GM23248 (cell line): Measurements from ENCODE around the gene PODN. TPM values are rescaled to one million over a fixed set of nuclear protein-coding genes. Genes with fewer than 3 reads are reported as not detected.

Experiments
- DNase-seq: peaks from one replicate; pipeline ENCODE4 v3.0.0-alpha.2; 2015
- H2AFZ ChIP-seq: fragments of 200-600 bp; sonication (generic); 2 replicates; pipeline ENCODE4 v1.6.1; 2016; ENCODE audit warnings: antibody characterized with exemption
- H3F3A ChIP-seq: fragments of 200-600 bp; sonication (generic); 2 replicates; pipeline ENCODE4 v1.6.1; 2016; ENCODE audit warnings: mild to moderate bottlenecking, antibody characterized with exemption, mixed run types; ENCODE audit not compliant: insufficient read depth
- H3K27ac ChIP-seq: fragments of 200-600 bp; sonication (generic); 2 replicates; pipeline ENCODE4 v1.5.1; 2016; ENCODE audit warnings: mild to moderate bottlenecking
- H3K27me3 ChIP-seq: fragments of 200-600 bp; sonication (generic); replicated peaks from 2 replicates; pipeline ENCODE4 v1.6.1; 2016; ENCODE audit warnings: mild to moderate bottlenecking; ENCODE audit not compliant: insufficient read depth
- H3K36me3 ChIP-seq: fragments of 200-600 bp; sonication (generic); 2 replicates; pipeline ENCODE4 v1.6.1; 2016; ENCODE audit warnings: low read depth, mild to moderate bottlenecking
- H3K4me1 ChIP-seq: fragments of 200-600 bp; sonication (generic); 2 replicates; pipeline ENCODE4 v1.6.1; 2016; ENCODE audit warnings: mild to moderate bottlenecking; ENCODE audit not compliant: insufficient read depth
- H3K4me2 ChIP-seq: fragments of 200-600 bp; sonication (generic); one replicate; pipeline ENCODE4 v1.6.1; 2016; ENCODE audit warnings: mild to moderate bottlenecking; ENCODE audit not compliant: unreplicated experiment
- H3K4me3 ChIP-seq: fragments of 200-600 bp; sonication (generic); 2 replicates; pipeline ENCODE4 v1.5.1; 2016; ENCODE audit warnings: mild to moderate bottlenecking
- H3K79me2 ChIP-seq: fragments of 200-600 bp; sonication (generic); 2 replicates; pipeline ENCODE4 v1.6.1; 2016; ENCODE audit warnings: mild to moderate bottlenecking; ENCODE audit not compliant: insufficient read depth
- H3K9ac ChIP-seq: fragments of 200-600 bp; sonication (generic); 2 replicates; pipeline ENCODE4 v1.6.1; 2016; ENCODE audit warnings: mild to moderate bottlenecking
- H3K9me2 ChIP-seq: fragments of 200-600 bp; sonication (generic); 2 replicates; pipeline ENCODE4 v1.6.1; 2016; ENCODE audit warnings: mixed run types, mild to moderate bottlenecking, moderate library complexity; ENCODE audit not compliant: insufficient read depth
- H3K9me3 ChIP-seq: fragments of 200-600 bp; sonication (generic); one replicate; pipeline ENCODE4 v1.6.1; 2017; ENCODE audit warnings: low read depth
- H4K20me1 ChIP-seq: fragments of 200-600 bp; sonication (generic); 2 replicates; pipeline ENCODE4 v1.6.0; 2016; ENCODE audit not compliant: insufficient read depth
- EZH2 ChIP-seq: fragments of 200-600 bp; sonication (generic); IDR thresholded peaks from 2 replicates; pipeline ENCODE4 v1.6.1; 2018; ENCODE audit warnings: antibody characterized with exemption, mild to moderate bottlenecking; ENCODE audit not compliant: insufficient read depth, poor library complexity, severe bottlenecking
- EZH2phosphoT487 ChIP-seq: fragments of 200-600 bp; sonication (generic); IDR thresholded peaks from 2 replicates; pipeline ENCODE4 v1.6.1; 2018; ENCODE audit warnings: antibody characterized with exemption, moderate library complexity, mild to moderate bottlenecking, low read depth; ENCODE audit not compliant: insufficient read depth
- WGBS, 2 experiments: methylation state at CpG; one replicate each; pipeline ENCODE4 v1.1.6; 2015 to 2017; ENCODE audit warnings: low lambda C conversion rate in 2 of 2, low coverage in 1 of 2; ENCODE audit errors: missing lambda C conversion rate in 2 of 2; 5-methylcytosine and 5-hydroxymethylcytosine counted together
- in situ Hi-C: fragments of 300-500 bp; cut with MboI; formaldehyde crosslinking; loops from 2 replicates; pipeline ENCODE4 v1.15.0; 2020
- polyA plus RNA-seq: library from polyadenylated mRNA; unstranded; fragments of >200 nt; fragmentation: Nextera tagmentation; extraction: Ambion mirVana; gene quantifications from 2 replicates; pipeline ENCODE4 v1.2.1, GENCODE V29; 2016
- total RNA-seq: library from RNA; depleted of rRNA; stranded (reverse); fragments of >200 nt; shearing (Covaris generic); gene quantifications from 2 replicates; pipeline ENCODE4 v1.2.3, GENCODE V29; 2014

Gene PODN
- total and polyA plus RNA-seq, 2 experiments from 2014 or later, result 54.8 to 71.6 TPM

DNA sequence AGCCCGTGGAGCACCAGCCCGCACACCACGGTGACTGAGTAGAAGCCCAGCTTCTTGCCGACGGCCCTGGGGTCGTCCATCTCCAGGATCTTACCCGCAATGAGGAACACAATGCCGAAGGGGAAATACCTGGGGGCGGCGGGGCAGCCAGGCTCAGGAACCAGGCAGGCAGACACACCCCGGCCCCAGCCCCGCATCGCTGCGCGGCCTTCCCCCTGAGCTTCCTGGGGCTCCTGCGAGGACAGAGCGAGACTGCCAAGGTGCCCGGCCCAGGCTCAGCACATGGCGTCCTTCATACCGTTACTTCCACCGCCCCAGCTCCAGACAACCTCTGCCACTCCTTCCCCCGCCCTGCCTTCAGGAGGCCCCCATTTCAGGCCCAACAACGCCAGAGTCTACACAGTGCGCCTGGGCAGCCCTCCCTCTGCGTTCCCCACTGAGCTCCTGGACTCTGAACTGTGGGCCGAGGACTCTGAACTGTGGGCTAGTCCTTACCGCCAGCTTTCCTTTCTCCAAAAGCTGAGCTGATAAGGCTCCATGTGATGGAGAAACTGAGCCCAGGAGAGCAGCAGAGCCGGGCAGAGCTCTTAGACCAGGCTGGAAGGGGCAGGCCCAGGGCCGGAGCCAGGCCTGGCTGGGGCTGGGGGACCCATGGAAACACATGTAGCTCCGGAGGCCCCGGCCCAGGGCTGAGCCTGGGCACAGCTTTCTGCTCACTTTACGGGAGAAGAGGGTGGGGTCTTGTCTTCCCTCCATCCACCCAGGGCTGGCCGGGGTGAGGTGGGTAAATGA, 30.8 kb downstream of the PODN start:
- no peak for TF ChIP-seq EZH2
- no peak for TF ChIP-seq EZH2phosphoT487

DNA sequence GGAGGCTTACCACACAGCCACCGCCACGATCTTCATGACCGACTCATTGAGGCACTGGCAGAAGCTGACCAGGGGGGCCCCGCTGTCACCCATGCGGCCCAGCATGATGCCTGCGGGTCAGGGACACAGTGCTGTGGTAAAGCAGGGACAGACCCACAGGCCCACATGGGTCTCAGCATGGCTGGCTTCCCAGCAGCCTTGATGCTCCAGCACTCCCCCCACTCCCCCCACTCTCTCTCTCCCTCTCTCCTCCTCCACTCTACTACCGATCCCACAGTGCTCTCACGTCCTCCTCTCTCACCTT, 31.4 kb downstream of the PODN start:
- Histone ChIP-seq H3K79me2 (no peaks in the 10 kb centered on the region), H3K9me3 (no peaks in the 10 kb centered on the region), H3K9ac (no peak overlapping the region), H3K36me3 (no peaks in the 10 kb centered on the region), H3K4me1 (peaks cover 8% of the 10 kb centered on the region), H3K9me2 (no peaks in the 10 kb centered on the region), H3F3A (no peaks in the 10 kb centered on the region; the same call in 1 of the 2 replicates), H2AFZ (no peak overlapping the region), H3K4me2 (no peak overlapping the region), H3K4me3 (no peak overlapping the region), H3K27me3 (no peaks in the 10 kb centered on the region), H4K20me1 (no peaks in the 10 kb centered on the region), H3K27ac (no peak overlapping the region)
- DNase-seq, result no peak
- WGBS, 2 experiments, result 81 to 88% methylated on average over 8 of the region's 8 CpGs
- in situ Hi-C loops, result no loop called here
- TF ChIP-seq EZH2phosphoT487 (no peak), EZH2 (no peak)

More for the DNA sequence above, 30.8 kb downstream of the PODN start:
- Histone ChIP-seq H3K4me2 (no peak overlapping the region), H3K36me3 (no peaks in the 10 kb centered on the region), H3K27ac (no peak overlapping the region), H3K9ac (no peak overlapping the region), H4K20me1 (no peaks in the 10 kb centered on the region), H3K9me3 (no peaks in the 10 kb centered on the region), H3K4me3 (no peak overlapping the region), H3F3A (no peaks in the 10 kb centered on the region; the same call in 1 of the 2 replicates), H3K27me3 (no peaks in the 10 kb centered on the region), H3K9me2 (no peaks in the 10 kb centered on the region), H2AFZ (no peak overlapping the region), H3K79me2 (no peaks in the 10 kb centered on the region), H3K4me1 (peaks cover 8% of the 10 kb centered on the region)
- DNase-seq, result no peak
- 79 to 85% methylated on average over 23 to 33 of the region's 33 CpGs for WGBS, 2 experiments
- in situ Hi-C loops, result no loop called here

DNA sequence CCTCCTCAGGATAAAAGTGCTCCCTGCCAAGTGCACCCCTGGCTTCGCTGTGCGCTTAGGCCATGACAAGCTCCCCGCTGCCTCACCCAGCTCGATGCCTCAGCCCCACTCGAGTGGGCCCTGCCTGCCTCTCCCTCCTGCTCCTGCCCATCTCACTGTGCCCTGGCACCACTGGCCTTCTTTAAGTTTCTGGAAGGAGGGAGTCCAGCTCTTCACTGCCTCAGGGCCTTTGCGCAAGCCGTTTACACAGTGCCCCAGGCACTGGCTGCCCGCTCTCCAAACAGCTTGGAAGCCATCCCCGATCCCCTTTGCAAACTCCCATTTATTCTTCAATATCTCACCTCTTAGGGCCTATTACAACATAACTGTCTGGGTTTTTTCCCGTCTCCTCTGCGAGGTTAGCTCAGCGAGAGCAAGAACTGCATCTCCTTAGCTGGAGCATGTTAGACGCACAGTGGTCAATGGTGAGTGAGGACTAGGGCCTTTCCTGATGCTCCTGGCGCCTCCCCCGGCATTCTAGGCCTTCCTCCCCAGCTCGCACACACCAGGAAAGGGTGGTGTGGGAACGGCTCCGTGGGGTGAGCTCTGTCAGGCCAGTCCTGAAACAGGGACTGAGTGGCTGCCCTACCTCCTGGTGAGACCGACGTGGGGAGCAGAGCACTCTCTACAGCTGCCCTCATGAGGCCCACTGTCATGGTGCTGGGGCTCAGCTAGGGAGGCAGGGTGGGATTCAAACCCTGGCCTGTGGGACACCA, 31.9 kb downstream of the PODN start:
- WGBS, 2 experiments, result 89 to 98% methylated on average over 17 to 20 of the region's 20 CpGs
- no peak overlapping the region for H3K4me3 ChIP-seq
- peaks cover 8% of the 10 kb centered on the region for H3K4me1 ChIP-seq
- no peak overlapping the region for H3K9ac ChIP-seq
- TF ChIP-seq EZH2phosphoT487 (no peak), EZH2 (no peak)
- no peak overlapping the region for H2AFZ ChIP-seq
- H3F3A ChIP-seq, result no peaks in the 10 kb centered on the region; the same call in 1 of the 2 replicates
- no peak overlapping the region for H3K4me2 ChIP-seq
- no peaks in the 10 kb centered on the region for H4K20me1 ChIP-seq
- H3K27ac ChIP-seq, result no peak overlapping the region
- no peaks in the 10 kb centered on the region for H3K79me2 ChIP-seq
- no peaks in the 10 kb centered on the region for H3K36me3 ChIP-seq
- H3K9me3 ChIP-seq, result no peaks in the 10 kb centered on the region
- no peaks in the 10 kb centered on the region for H3K27me3 ChIP-seq
- DNase-seq, result no peak
- in situ Hi-C loops, result no loop called here
- H3K9me2 ChIP-seq, result no peaks in the 10 kb centered on the region

DNA sequence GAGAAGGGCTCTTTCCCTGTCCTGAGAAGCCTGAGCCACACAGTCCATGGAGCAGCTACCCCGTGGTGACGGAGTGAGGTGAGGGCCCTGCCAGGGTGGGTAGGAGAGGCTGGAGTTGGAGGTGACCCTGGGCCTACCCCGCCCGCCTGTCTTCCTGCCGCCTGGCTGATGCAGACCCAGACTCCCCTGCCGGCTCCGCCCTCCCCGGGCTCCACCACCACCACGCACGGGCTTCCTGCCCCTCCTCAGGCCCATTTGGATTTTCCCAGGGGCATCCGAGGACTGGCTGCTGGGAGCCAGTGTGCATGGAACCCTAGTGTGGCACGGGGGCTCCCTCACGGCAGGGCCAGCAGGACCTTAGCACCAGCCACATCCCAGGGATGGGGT, 32.5 kb downstream of the PODN start:
- DNase-seq, result no peak
- no peak overlapping the region for H3K9ac ChIP-seq
- H3K27me3 ChIP-seq, result no peaks in the 10 kb centered on the region
- H3K27ac ChIP-seq, result no peak overlapping the region
- WGBS, 2 experiments, result 26 to 49% methylated on average over 7 to 13 of the region's 13 CpGs
- no peak overlapping the region for H3K4me3 ChIP-seq
- no peak overlapping the region for H3K4me2 ChIP-seq
- no peak overlapping the region for H2AFZ ChIP-seq
- in situ Hi-C loops, result no loop called here
- no peaks in the 10 kb centered on the region for H4K20me1 ChIP-seq
- no peaks in the 10 kb centered on the region for H3K79me2 ChIP-seq
- H3K9me2 ChIP-seq, result no peaks in the 10 kb centered on the region
- H3F3A ChIP-seq, result no peaks in the 10 kb centered on the region; the same call in 1 of the 2 replicates
- H3K36me3 ChIP-seq, result no peaks in the 10 kb centered on the region
- TF ChIP-seq EZH2phosphoT487 (no peak), EZH2 (no peak)
- H3K9me3 ChIP-seq, result no peaks in the 10 kb centered on the region
- H3K4me1 ChIP-seq, result peaks cover 2% of the 10 kb centered on the region
